HEK293T (cell line): ENCODE measurements around the gene RNF123.

Source experiments
- CTCF ChIA-PET: fragments of 350-600 bp; formaldehyde crosslinking; extraction: SDS; loops from one replicate; lab custom pipeline; 2021; ENCODE audit warnings: antibody characterized with exemption, inconsistent platforms; lab: Yijun Ruan, JAX
- POLR2A ChIA-PET: fragments of 350-600 bp; formaldehyde crosslinking; extraction: SDS; loops from one replicate; lab custom pipeline; 2020; ENCODE audit warnings: antibody characterized with exemption, inconsistent platforms; lab: Yijun Ruan, JAX
- DNase-seq: peaks from one replicate; pipeline ENCODE4 v3.0.0; 2012; ENCODE audit warnings: mixed read lengths; ENCODE audit errors: extremely low spot score
- ARNT ChIP-seq: fragments of 450-650 bp; IDR thresholded peaks from 2 replicates; pipeline ENCODE4 v1.6.1; 2017; ENCODE audit warnings: mild to moderate bottlenecking
- BHLHE40 ChIP-seq: fragments of 450-650 bp; IDR thresholded peaks from 2 replicates; pipeline ENCODE4 v1.6.1; 2016; ENCODE audit warnings: mild to moderate bottlenecking, moderate library complexity, borderline replicate concordance
- CTBP1 ChIP-seq: fragments of 450-650 bp; IDR thresholded peaks from 2 replicates; pipeline ENCODE4 v1.6.1; 2016; ENCODE audit warnings: borderline replicate concordance
- ELF4 ChIP-seq: fragments of 450-650 bp; IDR thresholded peaks from 2 replicates; pipeline ENCODE4 v1.6.1; 2017; ENCODE audit warnings: antibody characterized with exemption
- FOXA1 ChIP-seq: fragments of 450-650 bp; IDR thresholded peaks from 2 replicates; pipeline ENCODE4 v1.6.1; 2016; ENCODE audit warnings: mild to moderate bottlenecking
- FOXK2 ChIP-seq: fragments of 450-650 bp; IDR thresholded peaks from 2 replicates; pipeline ENCODE4 v1.6.1; 2016; ENCODE audit warnings: mild to moderate bottlenecking
- FOXM1 ChIP-seq: fragments of 450-650 bp; IDR thresholded peaks from 2 replicates; pipeline ENCODE4 v1.6.1; 2017; ENCODE audit warnings: mild to moderate bottlenecking, borderline replicate concordance
- HDGF ChIP-seq: fragments of 450-650 bp; IDR thresholded peaks from 2 replicates; pipeline ENCODE4 v1.6.1; 2017; ENCODE audit warnings: antibody characterized with exemption, borderline replicate concordance
- L3MBTL2 ChIP-seq: fragments of 450-650 bp; conservative IDR thresholded peaks from 2 replicates; pipeline ENCODE4 v1.6.1; 2016; ENCODE audit warnings: mild to moderate bottlenecking
- LEF1 ChIP-seq: fragments of 450-650 bp; IDR thresholded peaks from 2 replicates; pipeline ENCODE4 v1.6.1; 2017; ENCODE audit warnings: mild to moderate bottlenecking, borderline replicate concordance
- NFRKB ChIP-seq: fragments of 450-650 bp; IDR thresholded peaks from 2 replicates; pipeline ENCODE4 v1.6.1; 2016; ENCODE audit warnings: mild to moderate bottlenecking, moderate library complexity
- SP1 ChIP-seq: fragments of 450-650 bp; IDR thresholded peaks from 2 replicates; pipeline ENCODE4 v1.6.1; 2017
- SUZ12 ChIP-seq: fragments of 450-650 bp; IDR thresholded peaks from 2 replicates; pipeline ENCODE4 v1.6.1; 2016; ENCODE audit warnings: mild to moderate bottlenecking
- TARDBP ChIP-seq: fragments of 450-650 bp; IDR thresholded peaks from 2 replicates; pipeline ENCODE4 v1.6.1; 2016
- ZNF384 ChIP-seq: fragments of 450-650 bp; IDR thresholded peaks from 2 replicates; pipeline ENCODE4 v1.6.1; 2016
- TF ChIP-seq, protein P1 (sequence below): fragments of 450-650 bp; IDR thresholded peaks from 2 replicates; pipeline ENCODE4 v1.6.1; 2016

RNF123 gene

DNA sequence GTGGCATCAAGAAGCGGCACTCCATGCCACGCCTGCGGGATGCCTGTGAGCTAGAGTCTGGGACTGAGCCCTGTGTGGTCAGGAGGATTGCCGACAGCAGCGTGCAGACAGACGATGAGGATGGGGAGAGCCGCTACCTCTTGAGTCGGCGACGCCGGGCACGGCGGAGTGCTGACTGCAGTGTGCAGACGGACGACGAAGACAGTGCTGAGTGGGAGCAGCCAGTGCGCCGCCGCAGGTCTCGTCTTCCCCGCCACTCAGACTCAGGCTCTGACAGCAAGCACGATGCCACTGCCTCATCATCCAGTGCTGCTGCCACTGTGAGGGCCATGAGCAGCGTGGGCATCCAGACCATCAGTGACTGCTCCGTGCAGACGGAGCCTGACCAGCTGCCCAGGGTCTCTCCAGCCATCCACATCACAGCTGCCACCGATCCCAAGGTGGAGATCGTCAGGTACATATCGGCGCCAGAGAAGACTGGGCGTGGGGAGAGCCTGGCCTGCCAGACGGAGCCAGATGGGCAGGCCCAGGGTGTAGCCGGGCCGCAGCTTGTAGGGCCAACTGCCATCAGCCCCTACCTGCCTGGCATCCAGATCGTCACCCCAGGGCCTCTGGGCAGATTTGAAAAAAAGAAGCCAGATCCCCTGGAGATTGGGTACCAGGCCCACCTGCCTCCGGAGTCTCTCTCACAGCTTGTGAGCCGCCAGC, 32.0 kb upstream of the RNF123 start:
- CTCF ChIA-PET: no interaction called here
- no peak for TF ChIP-seq FOXM1
- no peak for TF ChIP-seq ELF4
- no peak for TF ChIP-seq BHLHE40
- TF ChIP-seq SUZ12: no peak
- no peak for TF ChIP-seq ARNT
- DNase-seq: no peak
- POLR2A ChIA-PET: no interaction called here

DNA sequence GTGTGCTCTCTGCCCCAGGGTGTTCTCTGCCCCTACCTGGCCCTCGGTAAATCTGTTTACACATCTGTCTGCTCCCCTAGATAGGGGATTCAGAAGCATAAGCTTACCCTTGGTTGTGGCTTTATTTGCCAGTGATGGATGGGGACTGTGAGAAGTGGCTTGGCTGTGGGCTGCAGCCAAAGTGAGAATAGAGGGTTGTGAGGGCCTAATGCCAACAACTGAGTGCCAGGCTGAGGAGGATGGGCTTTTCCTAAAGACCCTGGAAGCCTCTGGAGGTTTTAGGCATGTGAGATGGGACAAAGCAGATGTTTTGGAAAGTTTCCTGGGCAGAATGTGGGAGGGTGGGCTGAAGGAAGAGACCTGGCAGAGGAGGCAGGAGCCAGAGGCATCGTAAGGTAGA, 30.6 kb upstream of the RNF123 start:
- CTCF ChIA-PET: interaction anchor here (0.5 kb wide), 1 partner anchor 490 kb away, joined by 3 read pairs; no protein-coding TSS in a partner anchor
- POLR2A ChIA-PET: no interaction called here
- TF ChIP-seq NFRKB (no peak), ELF4 (no peak), FOXM1 (no peak), SUZ12 (no peak), CTBP1 (no peak), FOXA1 (no peak), HDGF (no peak), SP1 (no peak), FOXK2 (no peak), LEF1 (no peak), ARNT (no peak), TARDBP (no peak), ZNF384 (no peak), L3MBTL2 (no peak), BHLHE40 (no peak)
- TF ChIP-seq, protein P1, sequence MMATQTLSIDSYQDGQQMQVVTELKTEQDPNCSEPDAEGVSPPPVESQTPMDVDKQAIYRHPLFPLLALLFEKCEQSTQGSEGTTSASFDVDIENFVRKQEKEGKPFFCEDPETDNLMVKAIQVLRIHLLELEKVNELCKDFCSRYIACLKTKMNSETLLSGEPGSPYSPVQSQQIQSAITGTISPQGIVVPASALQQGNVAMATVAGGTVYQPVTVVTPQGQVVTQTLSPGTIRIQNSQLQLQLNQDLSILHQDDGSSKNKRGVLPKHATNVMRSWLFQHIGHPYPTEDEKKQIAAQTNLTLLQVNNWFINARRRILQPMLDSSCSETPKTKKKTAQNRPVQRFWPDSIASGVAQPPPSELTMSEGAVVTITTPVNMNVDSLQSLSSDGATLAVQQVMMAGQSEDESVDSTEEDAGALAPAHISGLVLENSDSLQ: no peak
- DNase-seq: no peak

DNA sequence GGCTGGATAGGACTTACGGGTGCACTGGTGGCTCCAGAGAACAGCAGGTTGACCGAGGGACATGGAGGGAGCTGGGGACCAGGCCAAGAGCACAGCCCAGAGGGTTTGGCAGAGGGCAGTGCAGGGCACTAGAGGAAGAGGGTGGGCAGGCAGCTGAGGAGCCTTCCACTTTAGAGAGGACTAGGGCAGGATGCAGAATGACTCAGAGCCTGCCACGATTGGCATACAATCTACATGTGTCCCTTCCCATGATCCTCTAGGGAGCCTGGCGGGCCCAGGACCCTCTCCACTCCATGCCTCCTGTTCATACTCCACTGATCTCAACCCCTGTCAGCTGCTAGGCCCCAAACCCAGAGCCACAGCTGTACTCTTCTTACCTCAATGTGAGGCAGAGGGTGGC, 29.6 kb upstream of the RNF123 start:
- no peak for DNase-seq
- ChIA-PET POLR2A (no interaction called here), CTCF (interaction anchor here (0.5 kb wide), 1 partner anchor 86 kb away, joined by 5 read pairs; no protein-coding TSS in a partner anchor)
- TF ChIP-seq SUZ12 (no peak), HDGF (no peak), ELF4 (no peak), L3MBTL2 (no peak), NFRKB (no peak), LEF1 (no peak), CTBP1 (no peak), ARNT (no peak), FOXK2 (no peak), SP1 (no peak), BHLHE40 (no peak), ZNF384 (no peak)
- TF ChIP-seq, protein P1: no peak

DNA sequence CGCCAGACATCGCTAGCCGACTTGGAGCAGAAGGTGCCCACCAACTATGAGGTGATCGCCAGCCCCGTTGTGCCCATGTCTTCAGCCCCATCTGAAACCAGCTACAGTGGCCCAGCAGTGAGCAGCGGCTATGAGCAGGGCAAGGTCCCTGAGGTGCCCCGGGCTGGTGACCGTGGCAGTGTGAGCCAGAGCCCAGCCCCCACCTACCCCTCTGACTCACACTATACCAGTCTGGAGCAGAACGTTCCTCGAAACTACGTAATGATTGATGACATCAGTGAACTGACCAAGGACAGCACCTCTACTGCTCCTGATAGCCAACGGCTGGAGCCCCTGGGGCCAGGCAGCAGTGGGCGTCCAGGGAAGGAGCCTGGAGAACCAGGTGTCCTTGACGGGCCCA, 28.1 kb upstream of the RNF123 start:
- CTCF ChIA-PET: no interaction called here
- no peak for DNase-seq
- TF ChIP-seq LEF1 (no peak), TARDBP (no peak), FOXA1 (no peak), HDGF (no peak), FOXK2 (no peak), BHLHE40 (no peak), FOXM1 (no peak), ZNF384 (no peak), L3MBTL2 (no peak), ARNT (no peak), CTBP1 (no peak), SP1 (no peak), ELF4 (no peak), SUZ12 (no peak), NFRKB (no peak)
- TF ChIP-seq, protein P1: no peak
- POLR2A ChIA-PET: no interaction called here

DNA sequence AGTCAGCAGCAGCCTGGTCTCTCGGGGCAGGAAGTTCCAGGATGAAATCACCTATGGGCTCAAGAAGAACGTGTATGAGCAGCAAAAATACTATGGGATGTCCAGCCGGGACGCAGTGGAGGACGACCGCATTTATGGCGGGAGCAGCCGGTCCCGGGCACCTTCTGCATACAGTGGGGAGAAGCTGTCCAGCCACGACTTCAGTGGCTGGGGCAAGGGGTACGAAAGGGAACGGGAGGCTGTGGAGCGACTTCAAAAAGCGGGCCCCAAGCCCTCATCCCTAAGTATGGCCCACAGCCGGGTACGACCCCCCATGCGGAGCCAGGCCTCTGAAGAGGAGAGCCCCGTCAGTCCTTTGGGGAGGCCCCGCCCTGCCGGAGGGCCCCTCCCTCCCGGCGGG, 27.3 kb upstream of the RNF123 start:
- ChIA-PET POLR2A (no interaction called here), CTCF (no interaction called here)
- no peak for DNase-seq
- TF ChIP-seq, protein P1: no peak
- no peak for TF ChIP-seq FOXM1
- no peak for TF ChIP-seq SUZ12
- TF ChIP-seq BHLHE40: no peak
- TF ChIP-seq TARDBP: no peak
- no peak for TF ChIP-seq CTBP1
- TF ChIP-seq ZNF384: no peak
- TF ChIP-seq FOXK2: no peak
- TF ChIP-seq ELF4: no peak
- no peak for TF ChIP-seq HDGF
- no peak for TF ChIP-seq LEF1
- no peak for TF ChIP-seq SP1
